Hepatocyte (in vitro differentiated cells): ENCODE data around the gene RSPO1.

ENCODE experiments used
- EZH2phosphoT487 ChIP-seq: fragments of 200-600 bp; sonication (generic); IDR thresholded peaks from one replicate; pipeline ENCODE4 v1.6.1; 2018; ENCODE audit warnings: antibody characterized with exemption, mild to moderate bottlenecking, low read depth, moderate library complexity; ENCODE audit not compliant: unreplicated experiment, severe bottlenecking
- TF ChIP-seq, protein P1 (sequence below): fragments of 200-600 bp; sonication (generic); IDR thresholded peaks from 2 replicates; pipeline ENCODE4 v1.5.1; 2016; ENCODE audit warnings: antibody characterized with exemption, mild to moderate bottlenecking; ENCODE audit not compliant: poor library complexity

DNA sequence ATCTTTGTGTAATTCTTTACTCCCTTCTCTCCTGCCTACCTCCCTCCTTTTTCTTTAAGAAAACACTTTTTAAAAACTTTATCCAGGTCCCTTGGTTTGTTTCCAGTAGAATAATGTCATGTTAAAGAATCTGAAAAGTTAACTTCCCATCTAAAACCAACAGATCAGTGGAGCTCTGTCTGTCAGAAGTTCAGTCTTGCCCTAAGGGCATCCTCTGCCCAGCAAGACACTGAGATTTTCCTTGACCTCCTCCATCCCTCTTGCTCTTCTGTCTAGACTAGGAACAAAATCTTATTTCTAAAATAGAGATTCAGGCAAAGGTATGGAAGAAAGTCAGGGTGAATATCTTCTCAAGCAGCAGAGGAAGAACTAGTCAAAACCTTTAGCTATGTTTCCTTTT is 33.3 kb downstream of the RSPO1 start:
- TF ChIP-seq EZH2phosphoT487, result no peak
- TF ChIP-seq, protein P1, sequence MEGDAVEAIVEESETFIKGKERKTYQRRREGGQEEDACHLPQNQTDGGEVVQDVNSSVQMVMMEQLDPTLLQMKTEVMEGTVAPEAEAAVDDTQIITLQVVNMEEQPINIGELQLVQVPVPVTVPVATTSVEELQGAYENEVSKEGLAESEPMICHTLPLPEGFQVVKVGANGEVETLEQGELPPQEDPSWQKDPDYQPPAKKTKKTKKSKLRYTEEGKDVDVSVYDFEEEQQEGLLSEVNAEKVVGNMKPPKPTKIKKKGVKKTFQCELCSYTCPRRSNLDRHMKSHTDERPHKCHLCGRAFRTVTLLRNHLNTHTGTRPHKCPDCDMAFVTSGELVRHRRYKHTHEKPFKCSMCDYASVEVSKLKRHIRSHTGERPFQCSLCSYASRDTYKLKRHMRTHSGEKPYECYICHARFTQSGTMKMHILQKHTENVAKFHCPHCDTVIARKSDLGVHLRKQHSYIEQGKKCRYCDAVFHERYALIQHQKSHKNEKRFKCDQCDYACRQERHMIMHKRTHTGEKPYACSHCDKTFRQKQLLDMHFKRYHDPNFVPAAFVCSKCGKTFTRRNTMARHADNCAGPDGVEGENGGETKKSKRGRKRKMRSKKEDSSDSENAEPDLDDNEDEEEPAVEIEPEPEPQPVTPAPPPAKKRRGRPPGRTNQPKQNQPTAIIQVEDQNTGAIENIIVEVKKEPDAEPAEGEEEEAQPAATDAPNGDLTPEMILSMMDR, result no peak
